GM18505 (cell line): Measurements from ENCODE around the gene FAM83G.
A peak's percentile ranks its signal among the peaks of the same experiment; 100 is the strongest.
"Not testable (repeated sequence)": the region's sequence is repeated elsewhere in the genome, so short reads cannot be mapped to it uniquely, and the experiment has no call there.

Experiments
- ATAC-seq: cut with Tn5 transposase; IDR thresholded peaks from one replicate; pipeline ENCODE4 v1.9.1; 2021; ENCODE audit not compliant: unreplicated experiment
- POLR2A ChIP-seq: IDR thresholded peaks from 4 replicates; pipeline ENCODE4 v1.6.1; 2011; ENCODE audit warnings: borderline replicate concordance; ENCODE audit not compliant: insufficient read depth, insufficient read length; ENCODE audit errors: extremely low read depth

Gene FAM83G, protein sequence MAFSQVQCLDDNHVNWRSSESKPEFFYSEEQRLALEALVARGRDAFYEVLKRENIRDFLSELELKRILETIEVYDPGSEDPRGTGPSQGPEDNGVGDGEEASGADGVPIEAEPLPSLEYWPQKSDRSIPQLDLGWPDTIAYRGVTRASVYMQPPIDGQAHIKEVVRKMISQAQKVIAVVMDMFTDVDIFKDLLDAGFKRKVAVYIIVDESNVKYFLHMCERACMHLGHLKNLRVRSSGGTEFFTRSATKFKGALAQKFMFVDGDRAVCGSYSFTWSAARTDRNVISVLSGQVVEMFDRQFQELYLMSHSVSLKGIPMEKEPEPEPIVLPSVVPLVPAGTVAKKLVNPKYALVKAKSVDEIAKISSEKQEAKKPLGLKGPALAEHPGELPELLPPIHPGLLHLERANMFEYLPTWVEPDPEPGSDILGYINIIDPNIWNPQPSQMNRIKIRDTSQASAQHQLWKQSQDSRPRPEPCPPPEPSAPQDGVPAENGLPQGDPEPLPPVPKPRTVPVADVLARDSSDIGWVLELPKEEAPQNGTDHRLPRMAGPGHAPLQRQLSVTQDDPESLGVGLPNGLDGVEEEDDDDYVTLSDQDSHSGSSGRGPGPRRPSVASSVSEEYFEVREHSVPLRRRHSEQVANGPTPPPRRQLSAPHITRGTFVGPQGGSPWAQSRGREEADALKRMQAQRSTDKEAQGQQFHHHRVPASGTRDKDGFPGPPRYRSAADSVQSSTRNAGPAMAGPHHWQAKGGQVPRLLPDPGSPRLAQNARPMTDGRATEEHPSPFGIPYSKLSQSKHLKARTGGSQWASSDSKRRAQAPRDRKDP

DNA sequence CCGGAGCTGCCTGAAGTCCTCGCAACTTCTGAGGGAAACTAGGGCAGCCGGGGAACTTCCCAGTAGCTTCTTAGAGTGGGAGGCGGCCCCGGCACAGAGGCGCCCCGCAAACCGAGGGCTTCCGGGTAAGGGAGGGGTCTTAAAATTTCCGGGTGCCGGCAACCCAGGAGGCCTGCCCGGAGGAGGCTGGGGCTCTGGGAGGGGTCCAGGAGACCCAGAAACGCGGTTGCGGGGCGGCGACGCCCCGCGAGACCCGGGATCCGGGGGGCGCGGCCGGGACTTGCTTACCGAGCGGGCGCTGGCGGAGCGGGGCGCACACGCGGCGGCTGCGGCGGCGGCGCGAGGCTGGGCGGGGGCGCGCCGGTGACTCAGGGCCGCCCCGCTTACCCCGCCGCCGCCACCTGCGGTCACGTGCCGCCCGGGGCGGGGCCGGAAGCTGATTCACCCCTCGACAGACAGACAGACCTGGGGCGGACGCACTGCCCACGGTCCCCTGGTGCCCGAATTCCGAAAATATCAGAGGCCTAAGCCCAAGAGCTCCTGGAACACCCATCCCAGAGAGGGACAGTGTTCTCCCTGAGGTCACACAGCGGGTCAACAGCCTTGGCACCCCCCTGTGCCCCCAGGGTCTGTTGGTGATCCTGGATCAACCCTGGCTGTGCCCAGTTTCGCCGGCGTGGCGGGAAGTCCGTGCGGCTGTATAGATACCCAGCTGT is at the start of gene FAM83G:
Gene FAM83G, minus strand, starts transcription at position 344 of the 716 bp plus-strand sequence. CDS start 723 bp downstream, outside the sequence.
- peak; percentile 74 for ATAC-seq
- TF ChIP-seq POLR2A, result peak; percentile 77

DNA sequence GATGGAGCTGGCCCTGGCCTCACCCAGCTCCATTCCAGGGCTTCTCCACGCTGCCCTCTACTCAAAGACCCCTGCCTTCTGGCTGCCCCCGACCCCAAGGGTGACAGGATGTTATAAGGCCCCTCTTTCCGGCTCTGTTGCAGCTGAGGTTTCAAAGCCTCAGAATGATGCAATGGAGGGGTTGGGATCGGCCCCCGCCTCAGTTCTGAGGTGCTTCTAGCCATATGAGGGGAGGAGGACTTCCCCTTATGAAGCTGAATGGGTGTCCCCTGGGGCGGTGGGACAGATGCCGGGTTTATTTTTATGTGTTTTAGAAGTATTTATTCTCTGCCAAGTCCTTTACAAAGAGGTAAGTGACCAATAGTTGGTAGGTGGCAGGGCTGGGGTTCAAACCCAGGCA is 44.3 kb upstream of the FAM83G start:
- ATAC-seq, result not testable (repeated sequence)

- not testable (repeated sequence) for ATAC-seq
These were observed 42.9 kb upstream of the FAM83G start for GRCh38 chr17:19047510-19047909.

DNA sequence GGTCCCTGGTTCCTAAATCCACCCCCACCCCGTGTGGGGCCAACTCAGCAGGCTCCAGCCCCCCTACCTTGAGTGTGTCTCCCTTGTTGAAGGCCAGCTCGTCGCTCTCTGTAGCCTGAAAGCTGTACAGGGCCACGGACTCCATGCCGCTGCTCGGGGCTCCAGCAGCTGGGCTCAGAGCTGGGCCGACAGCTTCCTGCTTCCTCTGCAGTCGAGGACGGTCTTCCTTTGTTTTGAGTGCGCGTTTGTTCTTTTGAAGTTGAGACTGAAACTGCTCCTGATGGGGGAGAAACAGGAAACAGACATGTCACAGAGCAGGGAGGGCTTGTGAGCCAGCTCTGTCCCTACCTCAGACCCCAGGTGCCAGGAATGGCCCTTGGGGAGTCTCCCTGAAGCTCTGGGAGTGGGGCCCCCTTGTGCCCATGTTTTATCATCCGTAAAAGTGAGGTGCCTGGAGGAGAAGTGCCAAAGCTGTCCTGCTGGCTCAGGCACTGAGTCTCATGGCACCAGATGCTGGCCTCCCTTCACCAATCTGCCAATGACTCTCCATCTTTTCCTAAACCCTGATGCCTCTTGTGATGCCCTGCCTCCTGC is 42.3 kb upstream of the FAM83G start, which contains the start of gene GRAP:
Gene GRAP, minus strand, starts transcription at position 176 of the 594 bp plus-strand sequence. Its CDS starts 31 bp downstream, at position 145.
- ATAC-seq, result not testable (repeated sequence)

- not testable (repeated sequence) for ATAC-seq
These were observed 40.1 kb upstream of the FAM83G start for GRCh38 chr17:19044643-19045042.

GRCh38 chr17:19043032-19043431 is 38.5 kb upstream of the FAM83G start:
- not testable (repeated sequence) for ATAC-seq

- ATAC-seq, result not testable (repeated sequence)
These were observed 37.8 kb upstream of the FAM83G start for GRCh38 chr17:19042369-19042768.

- not testable (repeated sequence) for ATAC-seq
These were observed 37.3 kb upstream of the FAM83G start for GRCh38 chr17:19041871-19042270.

DNA sequence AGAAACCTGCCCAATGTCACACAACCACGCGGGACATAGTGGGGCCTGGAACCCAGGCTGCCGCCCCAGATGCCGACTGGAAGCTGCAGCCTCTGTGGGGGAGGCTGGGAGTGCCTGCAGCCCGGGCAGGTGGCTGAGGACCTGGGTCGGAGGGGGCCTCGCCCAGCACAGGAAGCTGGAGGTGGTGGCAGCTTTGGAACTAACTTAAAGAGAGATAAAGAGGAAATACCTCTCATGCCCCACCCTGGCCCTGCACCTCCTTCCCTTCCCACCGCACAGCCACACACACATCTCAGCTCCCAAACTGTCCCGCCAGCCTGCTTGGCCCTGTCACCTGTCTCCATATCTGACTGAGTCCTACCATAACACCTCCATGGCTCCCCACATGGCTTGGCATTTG is 35.8 kb upstream of the FAM83G start:
- ATAC-seq, result not testable (repeated sequence)

DNA sequence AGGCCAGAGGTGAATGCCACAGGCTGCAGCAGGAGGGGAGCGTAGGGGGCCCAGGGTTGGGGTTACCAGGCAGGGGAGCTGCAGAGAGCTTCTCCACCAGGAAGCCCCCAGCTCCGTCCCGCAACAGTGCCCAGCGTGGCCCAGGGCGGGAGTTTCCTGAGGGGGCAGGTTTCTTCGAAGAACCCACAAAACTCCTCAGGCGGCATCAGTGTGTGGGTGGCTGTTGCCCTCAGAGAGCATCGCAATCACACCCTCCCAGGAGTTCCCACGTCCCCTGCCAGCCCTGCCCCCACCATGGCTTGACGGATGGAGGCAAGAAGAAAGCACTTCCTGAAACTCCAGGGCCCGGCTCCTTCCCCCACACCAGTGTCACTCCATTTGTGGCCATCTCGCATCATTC is 34.2 kb upstream of the FAM83G start:
- not testable (repeated sequence) for ATAC-seq

- ATAC-seq, result not testable (repeated sequence)
These were observed 33.4 kb upstream of the FAM83G start for GRCh38 chr17:19038007-19038406.

- not testable (repeated sequence) for ATAC-seq
These were observed 33.0 kb upstream of the FAM83G start for GRCh38 chr17:19037547-19037946.

GRCh38 chr17:19036186-19036585 is 31.6 kb upstream of the FAM83G start:
- not testable (repeated sequence) for ATAC-seq

DNA sequence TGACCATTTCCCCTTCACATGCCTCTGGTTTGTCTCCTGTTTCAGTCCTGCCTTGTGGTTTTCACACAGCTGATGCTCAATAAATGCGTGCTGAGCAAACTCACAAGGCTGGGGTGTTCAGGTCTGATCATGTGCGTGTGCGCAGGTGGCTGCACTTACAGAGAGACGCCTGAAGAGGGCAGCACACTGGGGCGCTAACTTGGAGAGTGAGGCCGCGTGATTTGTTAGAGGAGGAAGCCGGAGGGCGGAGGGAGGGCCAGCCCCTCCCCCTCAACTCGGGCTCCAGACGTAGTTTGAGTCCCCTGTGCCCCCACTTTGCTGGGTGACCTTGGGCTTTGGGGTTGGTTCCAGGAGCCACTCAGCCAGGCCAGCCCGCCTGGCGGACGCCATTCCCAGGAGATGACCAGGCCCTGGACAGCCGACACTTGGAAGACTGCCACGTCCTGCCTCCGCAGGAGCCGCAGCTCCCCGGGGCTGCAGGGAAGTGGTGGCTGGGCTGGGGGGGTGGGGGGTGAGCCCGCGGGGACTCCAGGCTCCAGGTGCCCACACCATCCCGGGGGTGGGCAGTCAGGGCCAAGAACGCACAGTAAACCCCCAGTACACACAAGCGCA is 27.9 kb upstream of the FAM83G start:
- ATAC-seq, result peak; percentile 33

- not testable (repeated sequence) for ATAC-seq
These were observed 27.2 kb upstream of the FAM83G start for GRCh38 chr17:19031729-19032128.

GRCh38 chr17:19030771-19031449 is 26.3 kb upstream of the FAM83G start:
- not testable (repeated sequence) for ATAC-seq

DNA sequence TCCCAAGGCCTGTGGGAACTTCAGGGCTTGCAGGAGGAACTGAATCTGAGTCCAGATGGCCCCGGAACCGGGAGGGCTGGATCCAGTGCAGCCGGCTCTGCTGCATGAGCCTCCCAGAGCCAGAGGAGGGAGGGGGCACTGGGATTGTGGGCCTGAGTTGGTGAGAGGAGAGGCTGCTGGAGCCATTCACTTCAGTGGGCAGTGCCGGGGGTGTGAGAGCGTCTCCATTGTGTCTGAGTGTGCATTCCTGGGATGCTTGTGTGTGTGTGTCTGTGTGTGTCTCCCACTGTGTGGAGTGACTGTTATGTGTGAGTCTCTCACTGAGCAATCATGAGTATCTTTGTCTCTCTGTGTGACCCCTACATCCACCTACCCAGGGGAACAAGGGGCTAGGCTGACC is 25.2 kb upstream of the FAM83G start:
- ATAC-seq, result not testable (repeated sequence)

GRCh38 chr17:19028671-19029070 is 24.1 kb upstream of the FAM83G start:
- not testable (repeated sequence) for ATAC-seq
